Fibroblast of mammary gland (primary cell): ENCODE measurements around the gene LIPH.

Experiments used
- DNase-seq: peaks from one replicate; pipeline ENCODE4 v3.0.0-alpha.2; 2010; ENCODE audit warnings: low read depth
- H3K4me3 ChIP-seq: 2 replicates; pipeline ENCODE4 v1.5.1; 2011; ENCODE audit warnings: low read depth, mild to moderate bottlenecking, low read length, moderate library complexity; ENCODE audit not compliant: control insufficient read depth
- CTCF ChIP-seq: conservative IDR thresholded peaks from 2 replicates; pipeline ENCODE4 v1.5.1; 2011; ENCODE audit warnings: low read depth, low read length, inconsistent platforms; ENCODE audit not compliant: control insufficient read depth, insufficient read depth

Gene LIPH

GRCh38 chr3:185552358-185552877 lies at the start of gene LIPH:
Gene LIPH (minus strand): TSS chr3:185552588. CDS start chr3:185552471, 117 bp downstream.
- no peak within 1 kb of the TSS for H3K4me3 ChIP-seq
- TF ChIP-seq CTCF, result no peak
- peak; percentile 49 for DNase-seq

DNA sequence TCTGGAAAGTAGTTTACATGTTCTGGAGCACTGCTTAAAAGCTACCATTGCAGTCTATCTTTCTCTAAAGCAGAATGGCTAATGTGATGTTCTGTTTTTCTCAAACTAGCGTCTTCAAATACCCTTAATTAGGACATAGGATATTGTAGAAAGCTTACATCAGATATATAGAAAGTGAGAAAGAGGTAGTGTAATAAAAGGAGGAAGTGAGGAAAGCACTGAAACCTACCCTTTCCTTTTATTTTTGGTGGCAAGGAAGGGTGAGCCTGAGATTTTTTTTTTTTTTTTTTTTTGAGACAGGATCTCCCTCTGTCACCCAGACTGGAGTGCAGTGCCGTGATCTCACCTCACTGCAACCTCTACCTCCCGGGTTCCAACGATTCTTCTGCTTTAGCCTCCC lies 43.1 kb upstream of the LIPH start:
- no peak for DNase-seq
- H3K4me3 ChIP-seq, result no peak overlapping the region
- TF ChIP-seq CTCF, result no peak

DNA sequence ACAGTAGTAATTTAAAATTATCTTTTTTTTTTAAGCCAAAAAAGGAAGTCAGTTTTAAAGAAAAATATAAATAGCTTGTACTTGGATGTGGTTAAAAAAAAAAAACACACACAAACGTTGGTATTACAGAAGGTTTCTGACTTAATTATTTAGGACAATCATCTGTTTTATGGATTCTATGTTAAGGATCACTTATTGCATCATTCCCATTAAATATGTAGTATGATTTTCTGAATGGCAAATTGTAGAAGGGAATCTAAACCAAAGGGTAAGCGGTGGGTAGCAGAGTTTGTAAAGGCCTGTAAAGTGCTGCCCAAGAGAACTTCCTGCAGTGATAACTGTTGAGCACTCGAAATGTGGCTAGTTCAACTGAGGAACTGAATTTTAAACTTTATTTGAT lies 41.7 kb upstream of the LIPH start:
- no peak for TF ChIP-seq CTCF
- no peak for DNase-seq
- no peak overlapping the region for H3K4me3 ChIP-seq

DNA sequence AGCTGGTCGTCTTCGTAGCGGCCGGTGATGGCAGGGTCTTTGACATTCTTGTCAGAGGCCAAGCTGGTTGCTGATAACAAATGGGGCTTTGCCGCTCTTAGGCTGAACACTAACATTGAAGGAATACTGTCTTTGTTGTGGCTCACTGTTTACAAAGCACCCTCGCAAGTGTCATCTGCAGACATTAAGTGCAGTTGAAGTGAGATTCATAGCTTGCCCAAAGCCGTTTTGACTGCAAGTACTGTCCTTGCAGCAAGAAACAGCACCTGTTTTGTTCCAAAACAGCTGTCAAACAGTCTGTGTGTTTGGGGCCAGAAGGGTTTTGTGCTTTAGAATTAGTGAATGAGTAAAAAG lies 34.3 kb upstream of the LIPH start:
- no peak for DNase-seq
- TF ChIP-seq CTCF, result no peak

GRCh38 chr3:185585859-185586685 lies 33.7 kb upstream of the LIPH start, which contains the start of gene SENP2:
Gene SENP2 (plus strand): TSS chr3:185586295. CDS start chr3:185586414, 119 bp downstream.
- peak; percentile 98 for DNase-seq
- H3K4me3 ChIP-seq, result peak within 1 kb of the TSS; percentile 91
- no peak for TF ChIP-seq CTCF

More for the DNA sequence above, 34.3 kb upstream of the LIPH start:
- peak overlapping the region; percentile 91 for H3K4me3 ChIP-seq

GRCh38 chr3:185585518-185585858 lies 33.1 kb upstream of the LIPH start:
- peak overlapping the region; percentile 66 for H3K4me3 ChIP-seq
- DNase-seq, result no peak
- TF ChIP-seq CTCF, result no peak

DNA sequence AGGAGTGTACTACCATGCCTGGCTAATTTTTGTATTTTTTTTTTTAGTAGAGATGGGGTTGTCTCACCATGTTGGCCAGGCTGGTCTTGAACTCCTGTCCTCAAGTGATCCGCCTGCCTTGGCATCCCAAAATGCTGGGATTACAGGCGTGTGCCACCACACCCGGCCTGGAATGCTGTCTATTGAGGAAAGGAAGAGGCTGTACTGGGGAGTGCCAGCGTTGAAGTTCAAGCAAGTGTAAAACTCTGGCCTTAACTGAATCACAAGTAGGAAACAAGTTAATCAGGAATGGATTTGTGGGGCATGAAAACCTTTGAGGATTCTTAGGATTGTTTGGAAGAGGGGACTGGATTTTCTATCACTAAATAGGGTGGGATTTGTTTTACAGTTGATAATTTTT lies 32.3 kb upstream of the LIPH start:
- no peak overlapping the region for H3K4me3 ChIP-seq
- no peak for TF ChIP-seq CTCF
- no peak for DNase-seq
